ENCODE data around the gene PPP2R5B. TPM values are rescaled to one million over a fixed set of nuclear protein-coding genes. Genes with fewer than 3 reads are reported as not detected.

PPP2R5B gene
- total RNA-seq, 1 donor from 2014 or later, result 5.7 TPM

DNA sequence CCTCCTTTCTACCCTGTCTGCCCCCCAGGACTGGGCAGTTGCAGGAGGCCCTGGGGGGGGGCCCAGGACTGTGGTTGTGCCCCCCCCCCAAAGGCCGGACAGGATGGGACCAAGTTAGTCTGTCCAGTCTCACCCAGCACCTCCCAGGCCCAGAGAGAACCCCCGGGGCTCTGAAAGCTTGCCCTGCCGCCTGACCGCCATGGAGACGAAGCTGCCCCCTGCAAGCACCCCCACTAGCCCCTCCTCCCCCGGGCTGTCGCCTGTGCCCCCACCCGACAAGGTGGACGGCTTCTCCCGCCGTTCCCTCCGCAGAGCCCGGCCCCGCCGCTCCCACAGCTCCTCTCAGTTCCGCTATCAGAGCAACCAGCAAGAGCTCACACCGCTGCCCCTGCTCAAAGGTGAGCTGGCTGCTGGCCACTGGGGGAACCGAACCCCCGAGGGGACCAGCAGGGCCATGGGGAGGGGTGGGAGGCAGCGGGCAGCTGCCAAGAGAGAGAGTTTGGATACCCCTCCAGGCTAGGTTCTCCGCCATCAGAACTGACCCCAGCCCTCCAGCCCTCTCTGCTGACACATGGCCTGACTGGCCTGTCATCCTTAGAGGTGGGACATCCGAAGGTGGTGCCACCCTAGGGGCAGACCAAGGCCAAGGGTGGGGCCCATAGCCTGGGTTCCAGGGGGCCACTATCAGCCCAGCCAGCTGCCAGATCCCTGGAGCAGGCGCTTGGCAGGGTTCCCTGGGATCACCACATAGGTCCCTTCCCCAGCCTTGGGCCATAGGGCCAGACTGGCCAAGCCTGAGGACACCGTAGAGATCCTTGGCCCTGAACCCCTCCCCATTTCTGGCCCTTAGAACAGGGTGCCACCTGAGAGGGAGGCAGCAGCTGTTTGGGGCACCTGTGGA, 1.3 kb downstream of the PPP2R5B start:
- Mint-ChIP-seq H3K4me1 (peaks cover 13% of the 10 kb centered on the region), H3K4me3 (peak overlapping the region; percentile 92), H3K9me3 (no peaks in the 10 kb centered on the region), H3K27me3 (ENCODE audit: insufficient read depth, low read depth) (peaks cover 3% of the 10 kb centered on the region), H3K36me3 (peaks cover 2% of the 10 kb centered on the region), H3K27ac (peak overlapping the region; percentile 81)
- DNase-seq (ENCODE audit: low spot score), result peak; percentile 31
- H3K9me3 ChIP-seq (ENCODE audit: low read depth), result no peaks in the 10 kb centered on the region
- H3K27ac ChIP-seq, result no peak overlapping the region
- H3K4me3 ChIP-seq, result peak overlapping the region; percentile 81
- H3K4me2 ChIP-seq, result peak overlapping the region; percentile 96
- H3K36me3 ChIP-seq, result no peaks in the 10 kb centered on the region
- H3K79me2 ChIP-seq (ENCODE audit: low read depth), result no peaks in the 10 kb centered on the region
- TF ChIP-seq EZH2phosphoT487 (IDR thresholded peaks at IDR 0.05) (no peak), EZH2 (IDR thresholded peaks at IDR 0.05) (no peak)
- TF ChIP-seq, protein P1, sequence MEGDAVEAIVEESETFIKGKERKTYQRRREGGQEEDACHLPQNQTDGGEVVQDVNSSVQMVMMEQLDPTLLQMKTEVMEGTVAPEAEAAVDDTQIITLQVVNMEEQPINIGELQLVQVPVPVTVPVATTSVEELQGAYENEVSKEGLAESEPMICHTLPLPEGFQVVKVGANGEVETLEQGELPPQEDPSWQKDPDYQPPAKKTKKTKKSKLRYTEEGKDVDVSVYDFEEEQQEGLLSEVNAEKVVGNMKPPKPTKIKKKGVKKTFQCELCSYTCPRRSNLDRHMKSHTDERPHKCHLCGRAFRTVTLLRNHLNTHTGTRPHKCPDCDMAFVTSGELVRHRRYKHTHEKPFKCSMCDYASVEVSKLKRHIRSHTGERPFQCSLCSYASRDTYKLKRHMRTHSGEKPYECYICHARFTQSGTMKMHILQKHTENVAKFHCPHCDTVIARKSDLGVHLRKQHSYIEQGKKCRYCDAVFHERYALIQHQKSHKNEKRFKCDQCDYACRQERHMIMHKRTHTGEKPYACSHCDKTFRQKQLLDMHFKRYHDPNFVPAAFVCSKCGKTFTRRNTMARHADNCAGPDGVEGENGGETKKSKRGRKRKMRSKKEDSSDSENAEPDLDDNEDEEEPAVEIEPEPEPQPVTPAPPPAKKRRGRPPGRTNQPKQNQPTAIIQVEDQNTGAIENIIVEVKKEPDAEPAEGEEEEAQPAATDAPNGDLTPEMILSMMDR (IDR thresholded peaks at IDR 0.05), result no peak
- H3K27me3 ChIP-seq, result peaks cover 7% of the 10 kb centered on the region
- no peaks in the 10 kb centered on the region for H4K20me1 ChIP-seq (ENCODE audit: low read depth)
- H2AFZ ChIP-seq (replicated peaks), result no peak overlapping the region
- no peaks in the 10 kb centered on the region for H3K4me1 ChIP-seq
- no peak overlapping the region for H3K9ac ChIP-seq
- H3F3A ChIP-seq (ENCODE audit: low read depth), result no peaks in the 10 kb centered on the region

DNA sequence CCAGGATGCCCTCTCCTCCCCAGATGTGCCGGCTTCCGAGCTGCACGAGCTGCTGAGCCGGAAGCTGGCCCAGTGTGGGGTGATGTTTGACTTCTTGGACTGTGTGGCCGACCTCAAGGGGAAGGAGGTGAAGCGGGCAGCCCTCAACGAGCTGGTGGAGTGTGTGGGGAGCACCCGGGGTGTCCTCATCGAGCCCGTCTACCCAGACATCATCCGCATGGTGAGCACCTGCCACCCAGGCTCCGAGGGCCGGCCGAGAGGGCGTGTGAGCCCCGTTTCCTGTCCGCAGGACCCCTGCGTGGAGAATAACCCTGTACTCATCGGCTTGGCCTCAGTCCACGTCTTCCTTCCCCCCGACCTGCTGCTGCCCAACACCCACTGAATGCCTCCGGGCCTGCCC, 2.2 kb downstream of the PPP2R5B start:
- Histone ChIP-seq H3K27me3 (peaks cover 7% of the 10 kb centered on the region), H3F3A (ENCODE audit: low read depth) (no peaks in the 10 kb centered on the region), H4K20me1 (ENCODE audit: low read depth) (no peaks in the 10 kb centered on the region), H3K4me2 (no peak overlapping the region), H3K4me3 (no peak overlapping the region), H2AFZ (replicated peaks) (no peak overlapping the region), H3K27ac (no peak overlapping the region), H3K4me1 (no peaks in the 10 kb centered on the region), H3K9me3 (ENCODE audit: low read depth) (no peaks in the 10 kb centered on the region), H3K9ac (no peak overlapping the region), H3K79me2 (ENCODE audit: low read depth) (no peaks in the 10 kb centered on the region), H3K36me3 (no peaks in the 10 kb centered on the region)
- TF ChIP-seq EZH2phosphoT487 (IDR thresholded peaks at IDR 0.05) (no peak), EZH2 (IDR thresholded peaks at IDR 0.05) (no peak)
- TF ChIP-seq, protein P1 (IDR thresholded peaks at IDR 0.05), result no peak
- H3K36me3 Mint-ChIP-seq, result peaks cover 2% of the 10 kb centered on the region
- no peak for DNase-seq (ENCODE audit: low spot score)
- H3K4me1 Mint-ChIP-seq, result peaks cover 13% of the 10 kb centered on the region
- H3K27ac Mint-ChIP-seq, result no peak overlapping the region
- H3K27me3 Mint-ChIP-seq (ENCODE audit: insufficient read depth, low read depth), result peaks cover 3% of the 10 kb centered on the region
- peak overlapping the region; percentile 72 for H3K4me3 Mint-ChIP-seq
- no peaks in the 10 kb centered on the region for H3K9me3 Mint-ChIP-seq

GRCh38 chr11:64928957-64929356, 4.5 kb downstream of the PPP2R5B start:
- H2AFZ ChIP-seq (replicated peaks), result no peak overlapping the region
- no peak overlapping the region for H3K4me3 ChIP-seq
- H3K79me2 ChIP-seq (ENCODE audit: low read depth), result no peaks in the 10 kb centered on the region
- no peaks in the 10 kb centered on the region for H3K36me3 ChIP-seq
- Mint-ChIP-seq H3K4me1 (peaks cover 9% of the 10 kb centered on the region), H3K27me3 (ENCODE audit: insufficient read depth, low read depth) (peaks cover 4% of the 10 kb centered on the region), H3K9me3 (no peaks in the 10 kb centered on the region), H3K4me3 (no peak overlapping the region), H3K27ac (no peak overlapping the region), H3K36me3 (peaks cover 7% of the 10 kb centered on the region)
- no peak overlapping the region for H3K9ac ChIP-seq
- DNase-seq (ENCODE audit: low spot score), result no peak
- no peaks in the 10 kb centered on the region for H4K20me1 ChIP-seq (ENCODE audit: low read depth)
- no peaks in the 10 kb centered on the region for H3K4me1 ChIP-seq
- H3K27me3 ChIP-seq, result peaks cover 7% of the 10 kb centered on the region
- H3K27ac ChIP-seq, result no peak overlapping the region
- H3F3A ChIP-seq (ENCODE audit: low read depth), result no peaks in the 10 kb centered on the region
- TF ChIP-seq EZH2phosphoT487 (IDR thresholded peaks at IDR 0.05) (no peak), EZH2 (IDR thresholded peaks at IDR 0.05) (no peak)
- TF ChIP-seq, protein P1 (IDR thresholded peaks at IDR 0.05), result no peak
- H3K9me3 ChIP-seq (ENCODE audit: low read depth), result no peaks in the 10 kb centered on the region
- no peak overlapping the region for H3K4me2 ChIP-seq
